Measurements from ENCODE around the gene P3H2.

Gene P3H2

DNA sequence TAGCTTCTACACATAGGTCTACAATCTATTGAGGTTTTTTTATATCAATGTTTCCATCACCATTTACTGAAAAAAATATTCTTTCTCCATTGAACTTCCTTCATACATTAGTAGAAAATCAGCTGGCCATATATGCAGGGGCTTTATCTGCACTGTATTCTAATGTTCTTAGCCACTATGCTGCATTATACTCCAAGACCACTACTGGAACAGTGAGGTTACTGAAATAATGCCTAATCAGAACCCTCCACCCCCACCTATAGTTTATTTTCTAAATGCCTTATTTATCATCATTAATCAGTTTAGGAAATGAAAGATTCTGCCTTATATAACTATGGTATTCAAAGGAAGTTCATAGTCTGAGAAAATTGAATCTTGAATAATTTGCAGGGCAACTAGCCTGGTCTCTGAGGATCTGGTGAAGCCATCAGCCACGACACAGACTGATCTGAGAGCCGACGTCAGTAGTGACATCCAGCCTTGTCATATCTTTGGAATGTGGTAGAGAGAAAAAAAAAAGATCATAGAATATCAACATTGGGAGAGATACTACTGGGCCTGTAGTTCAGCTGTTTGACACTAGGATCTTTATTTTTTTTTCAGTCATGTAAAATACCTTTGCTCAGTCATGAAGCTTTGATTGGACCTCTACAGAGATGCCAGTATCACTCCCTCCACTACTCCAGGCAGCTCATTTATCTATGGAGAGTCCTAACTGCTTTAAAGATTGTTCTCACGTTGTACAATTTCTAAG is 66.6 kb downstream of the P3H2 start:
- DNase-seq (ENCODE audit: low spot score) = no peak

DNA sequence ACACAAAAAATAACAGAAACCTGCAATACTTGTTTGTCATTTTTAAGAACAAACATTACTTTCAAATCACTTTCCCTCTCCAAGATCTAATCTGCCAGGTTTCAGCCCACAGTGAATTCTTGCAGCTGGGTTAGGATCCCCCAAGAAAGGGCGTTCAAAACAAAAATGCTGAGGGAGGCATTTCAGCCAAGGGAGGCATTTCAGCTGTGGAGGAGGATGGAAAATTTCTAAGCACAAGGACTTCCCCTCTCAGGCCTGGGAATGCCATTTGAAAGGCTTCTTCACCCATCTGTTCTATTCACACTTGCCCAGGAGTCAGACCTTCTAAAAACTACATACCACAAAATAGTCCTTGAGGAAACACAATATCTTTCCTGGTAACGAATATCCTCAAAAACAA is 69.1 kb downstream of the P3H2 start:
- peak; percentile 36 for DNase-seq (ENCODE audit: low spot score)

DNA sequence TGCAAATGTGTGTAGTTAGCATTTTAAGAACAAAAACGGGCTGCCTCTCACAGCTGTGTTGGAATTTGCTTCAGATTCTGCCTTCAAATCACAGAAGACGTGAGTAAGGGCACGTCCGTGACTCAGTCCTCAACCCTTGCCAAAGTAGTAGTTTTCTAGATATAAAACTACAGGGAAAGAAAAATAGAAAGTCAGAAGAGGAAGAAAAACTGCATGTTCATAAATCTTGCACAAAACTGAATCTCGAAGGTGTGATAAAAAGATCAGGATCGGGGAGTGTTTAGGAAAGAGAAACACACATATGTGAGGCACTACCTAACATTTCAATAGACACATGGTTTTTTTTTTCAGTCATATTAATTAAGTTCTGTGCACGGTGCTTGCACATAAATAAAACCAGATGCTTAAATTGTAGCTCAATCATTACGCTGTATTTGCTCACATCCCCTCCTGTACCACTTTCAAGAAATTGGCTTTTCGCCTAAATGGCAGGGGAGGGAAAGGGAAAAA is 71.7 kb downstream of the P3H2 start:
- no peak for DNase-seq (ENCODE audit: low spot score)

DNA sequence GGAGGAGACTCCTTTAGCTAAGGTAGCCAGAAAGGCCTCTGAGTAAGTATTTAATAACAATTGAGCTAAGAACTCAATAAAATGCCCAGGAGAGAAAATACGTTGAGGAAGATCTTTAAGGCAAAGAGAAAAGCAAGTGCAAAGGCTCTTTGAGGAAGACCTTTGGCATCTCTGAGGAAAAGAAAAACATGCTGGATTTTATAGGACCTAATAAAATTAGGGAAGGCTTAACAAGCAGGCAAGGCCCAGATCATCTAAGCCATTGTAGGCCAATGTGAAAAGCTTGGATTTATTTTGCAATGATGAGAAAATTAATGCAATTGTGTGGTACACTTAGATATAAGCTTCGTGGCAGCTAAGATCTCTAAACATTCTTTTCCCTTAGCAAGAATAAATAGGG is 75.7 kb downstream of the P3H2 start:
- DNase-seq (ENCODE audit: low spot score) = no peak

DNA sequence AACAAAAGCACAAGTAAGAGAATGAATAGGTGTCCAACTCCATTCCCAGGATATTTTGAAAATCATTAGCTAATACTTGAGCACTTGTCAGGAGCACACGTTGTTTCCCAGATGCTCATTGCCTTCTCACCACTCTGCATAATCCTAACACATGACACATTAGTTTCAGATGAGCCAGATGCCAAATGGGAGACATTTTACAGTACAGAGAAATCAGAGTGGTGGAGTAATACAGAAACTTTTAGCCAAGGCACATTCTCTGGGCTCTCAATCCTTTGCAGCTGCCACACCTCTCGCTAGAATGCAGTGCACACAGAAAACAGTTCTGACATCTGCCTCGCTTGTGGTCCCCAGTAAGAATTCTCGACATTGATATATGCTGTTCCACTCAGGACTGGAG is 76.6 kb downstream of the P3H2 start:
- no peak for DNase-seq (ENCODE audit: low spot score)

DNA sequence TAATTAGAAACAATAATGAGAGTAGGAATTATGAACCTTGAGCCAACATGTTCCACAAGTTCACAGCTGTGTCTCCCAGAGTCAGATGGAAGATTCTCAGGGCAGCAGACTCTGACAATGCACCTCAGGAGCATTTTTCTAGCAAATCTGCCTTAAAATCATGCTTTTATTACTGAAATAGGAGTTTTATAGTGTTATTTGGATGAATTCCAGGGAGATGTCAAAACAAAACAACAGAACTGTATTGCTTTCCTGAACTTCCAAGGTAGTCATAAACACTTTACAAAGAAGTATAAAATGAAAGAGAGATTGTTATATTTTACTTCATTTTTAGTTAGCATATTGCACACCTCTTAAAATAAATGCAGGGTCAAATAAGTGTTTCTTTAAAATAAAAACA is 77.0 kb downstream of the P3H2 start:
- no peak for DNase-seq (ENCODE audit: low spot score)

DNA sequence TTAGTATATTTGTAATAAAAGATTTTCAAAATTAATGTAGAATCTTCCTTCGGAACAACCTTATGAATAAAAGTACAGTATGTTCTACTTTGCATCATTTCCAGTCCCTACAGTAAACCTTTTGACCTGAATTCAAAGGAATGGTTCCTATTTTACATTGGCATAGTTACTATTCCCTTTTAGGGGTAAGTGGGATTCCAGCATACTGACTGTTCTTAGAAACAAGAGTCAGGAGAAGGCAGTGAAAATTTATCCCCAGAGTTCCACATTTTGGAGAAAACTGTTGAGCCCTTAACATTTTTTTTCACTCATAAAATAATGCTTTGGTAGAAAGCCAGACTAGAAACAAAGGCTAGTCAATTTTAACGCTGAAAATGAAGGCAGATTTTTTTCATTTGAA is 78.1 kb downstream of the P3H2 start:
- no peak for DNase-seq (ENCODE audit: low spot score)

DNA sequence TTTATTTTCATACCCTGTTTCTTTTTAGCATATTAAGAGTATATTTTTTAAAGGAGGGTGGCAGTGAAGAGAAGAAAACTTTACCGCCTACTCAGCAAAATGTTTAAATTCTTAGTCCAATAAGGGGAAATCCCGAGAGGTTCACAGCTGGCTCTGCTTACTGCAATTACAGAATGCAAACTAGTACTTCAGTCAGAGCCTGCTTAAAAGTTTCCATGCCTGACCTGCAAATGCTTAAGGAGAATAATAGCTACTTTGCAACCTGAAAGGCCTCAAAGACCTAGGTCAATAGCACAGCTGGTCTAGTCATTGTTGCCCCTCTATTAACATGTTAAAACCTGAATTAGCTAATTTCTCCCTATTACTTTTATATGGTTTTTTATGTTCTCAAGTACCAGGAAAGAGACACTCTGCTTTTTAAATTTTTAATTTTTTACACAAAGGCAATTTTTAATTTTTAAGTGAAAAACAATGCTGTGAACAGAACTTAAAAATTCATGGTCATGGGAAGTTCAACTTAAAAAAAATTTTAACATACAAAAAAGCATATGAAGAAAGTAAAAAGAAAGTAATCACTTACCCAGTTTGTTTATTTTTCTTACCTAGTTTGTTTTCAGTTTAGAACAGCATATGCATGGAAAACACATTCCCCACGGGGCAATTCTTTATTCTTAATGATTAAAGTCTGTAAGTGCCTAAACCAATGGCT is 79.2 kb downstream of the P3H2 start:
- no peak for DNase-seq (ENCODE audit: low spot score)

DNA sequence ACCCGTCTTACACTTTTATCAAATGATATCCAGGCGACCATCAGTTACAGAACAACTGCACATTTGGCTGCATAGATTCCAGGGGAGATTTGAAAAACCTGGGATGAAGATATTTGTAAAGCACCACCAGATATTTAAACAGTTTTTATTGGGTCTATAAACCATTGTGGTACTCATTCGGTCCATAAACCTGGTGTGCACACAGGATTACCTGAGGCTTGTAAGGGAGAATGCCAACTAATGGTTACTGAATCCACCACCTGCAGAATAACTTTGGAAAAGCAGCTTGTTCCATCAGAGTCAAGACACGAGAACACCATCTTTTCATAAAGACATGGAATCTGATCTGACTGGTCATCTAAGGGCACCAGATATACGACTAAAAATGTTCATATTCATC is 80.6 kb downstream of the P3H2 start:
- no peak for DNase-seq (ENCODE audit: low spot score)

DNA sequence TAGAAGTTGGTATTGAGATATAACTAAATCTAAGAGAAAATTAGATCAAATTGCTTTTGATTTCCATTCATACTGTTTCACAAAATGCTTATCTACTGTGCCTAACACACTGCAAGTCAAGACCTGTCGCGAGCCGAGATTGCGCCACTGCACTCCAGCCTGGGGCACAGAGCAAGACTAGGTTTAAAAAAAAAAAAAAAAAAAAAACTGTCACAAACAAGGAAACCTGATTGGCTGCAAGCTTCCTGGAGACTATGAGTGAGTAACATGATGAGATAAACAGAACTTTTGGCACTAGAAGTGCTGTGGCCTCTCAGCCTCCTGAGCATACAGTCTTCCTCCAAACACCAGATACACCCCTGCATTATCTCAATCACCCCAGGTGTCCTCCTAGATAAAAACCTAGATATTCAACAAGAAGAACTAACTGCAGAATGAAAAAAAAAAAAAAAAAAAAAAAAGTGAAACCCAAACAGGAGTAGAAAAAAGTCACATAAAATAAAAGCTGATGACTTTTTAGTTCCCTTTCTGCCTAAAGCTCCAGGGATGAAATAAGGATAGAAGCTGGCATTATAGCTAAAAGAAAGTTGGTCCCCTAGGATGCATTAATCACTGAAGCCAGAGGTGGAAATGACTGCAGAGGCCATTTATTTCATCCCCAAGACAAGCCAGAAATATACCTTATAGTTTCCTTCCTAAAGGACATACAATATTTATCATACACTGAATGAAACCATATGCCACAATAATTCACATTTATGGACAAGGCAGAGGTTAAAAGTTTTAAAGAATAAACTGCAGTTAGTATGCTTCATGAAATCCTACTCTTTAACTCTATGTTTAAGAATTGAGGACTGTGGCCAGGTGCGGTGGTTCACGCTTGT is 82.4 kb downstream of the P3H2 start:
- no peak for DNase-seq (ENCODE audit: low spot score)

DNA sequence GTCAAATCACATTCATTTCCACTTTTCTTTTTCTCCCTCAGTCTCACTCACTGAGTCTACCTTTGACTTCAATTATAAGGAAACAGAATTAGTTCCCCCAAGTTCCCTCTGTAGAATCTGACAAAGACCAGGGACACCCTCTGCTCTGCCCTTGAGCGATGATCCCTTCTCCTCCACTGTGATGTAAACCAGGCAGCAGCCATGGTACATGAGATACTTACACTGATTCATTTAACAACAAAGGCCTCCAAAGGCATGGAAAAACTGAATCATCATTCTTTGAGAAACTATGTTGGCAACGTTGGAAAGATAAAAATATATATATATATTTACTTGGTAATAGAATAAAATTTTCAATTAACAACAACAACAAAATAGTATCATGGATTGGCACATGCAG is 84.1 kb downstream of the P3H2 start:
- no peak for DNase-seq (ENCODE audit: low spot score)

DNA sequence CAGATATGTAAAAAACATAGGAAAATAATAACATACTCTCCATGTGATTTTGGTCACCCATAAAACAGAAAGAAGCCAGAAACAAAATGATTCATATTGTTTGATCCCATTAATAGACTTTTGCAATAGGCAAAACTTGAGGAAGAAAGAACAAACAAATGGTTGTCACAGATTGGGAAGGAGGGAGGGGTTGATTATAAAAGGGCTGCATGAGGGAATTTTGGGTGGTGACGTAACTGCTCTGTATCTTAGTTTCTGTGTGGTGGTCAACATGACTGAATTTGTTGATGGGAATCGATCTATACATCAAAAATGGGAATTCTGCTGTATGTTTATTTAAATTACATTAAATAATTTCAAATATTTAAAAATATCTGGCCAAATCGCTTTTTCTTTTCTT is 86.3 kb downstream of the P3H2 start:
- DNase-seq (ENCODE audit: low spot score) = no peak

DNA sequence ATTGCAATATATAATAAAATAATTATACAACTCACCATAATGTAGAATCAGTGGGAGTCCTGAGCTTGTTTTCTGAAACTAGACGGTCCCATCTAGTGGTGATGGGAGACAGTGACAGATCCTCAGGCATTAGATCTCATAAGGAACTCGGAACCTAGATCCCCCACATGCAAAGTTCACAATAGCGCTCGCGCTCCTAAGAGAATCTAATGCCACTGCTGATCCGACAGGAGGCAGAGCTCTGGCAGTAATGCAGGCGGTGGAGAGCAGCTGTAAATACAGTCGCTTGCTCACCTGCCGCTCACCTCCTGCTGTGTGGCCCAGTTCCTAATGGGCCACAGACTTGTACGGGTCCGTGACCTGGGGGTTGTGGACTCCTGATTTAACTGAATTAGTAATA is 87.8 kb downstream of the P3H2 start:
- DNase-seq (ENCODE audit: low spot score) = no peak

DNA sequence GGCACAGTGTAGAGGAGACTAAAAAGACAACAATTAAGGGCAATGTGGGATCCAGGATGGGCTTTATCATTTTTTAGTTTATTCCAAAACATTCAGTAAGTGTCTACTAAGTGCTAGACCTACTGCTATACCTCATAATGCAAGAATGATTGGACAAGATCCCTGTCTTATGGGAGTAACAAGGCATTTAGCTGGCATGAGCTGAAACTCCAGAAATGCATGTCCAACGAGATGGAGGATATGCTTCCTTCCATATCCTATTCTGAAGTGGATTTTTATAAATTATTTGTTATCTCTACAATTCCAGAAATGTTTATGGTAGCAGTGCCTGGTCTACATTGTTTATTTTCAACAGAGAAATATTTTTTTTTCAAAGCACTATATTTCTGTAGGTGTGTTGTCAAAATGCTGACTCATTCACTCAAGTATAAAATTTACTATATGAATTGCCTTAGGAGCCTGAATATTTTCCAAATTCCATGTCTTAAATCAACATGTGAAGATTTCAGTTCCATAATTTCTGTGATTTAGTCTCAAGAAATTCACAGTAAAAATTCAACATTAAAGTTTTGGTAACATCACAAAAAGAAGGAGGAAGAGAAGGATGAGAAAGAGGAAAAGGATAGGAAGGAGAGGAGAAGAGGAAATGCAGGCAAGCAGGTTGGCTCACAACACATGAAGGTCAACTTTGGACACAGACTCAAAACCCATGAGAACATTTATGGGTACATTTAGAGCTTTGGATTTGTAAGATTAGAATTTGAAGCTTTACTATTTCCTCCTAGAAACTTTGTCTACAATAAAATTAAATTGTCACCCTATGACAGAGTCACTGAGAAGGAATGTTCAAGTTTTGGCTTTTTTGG is 88.6 kb downstream of the P3H2 start:
- DNase-seq (ENCODE audit: low spot score) = no peak

DNA sequence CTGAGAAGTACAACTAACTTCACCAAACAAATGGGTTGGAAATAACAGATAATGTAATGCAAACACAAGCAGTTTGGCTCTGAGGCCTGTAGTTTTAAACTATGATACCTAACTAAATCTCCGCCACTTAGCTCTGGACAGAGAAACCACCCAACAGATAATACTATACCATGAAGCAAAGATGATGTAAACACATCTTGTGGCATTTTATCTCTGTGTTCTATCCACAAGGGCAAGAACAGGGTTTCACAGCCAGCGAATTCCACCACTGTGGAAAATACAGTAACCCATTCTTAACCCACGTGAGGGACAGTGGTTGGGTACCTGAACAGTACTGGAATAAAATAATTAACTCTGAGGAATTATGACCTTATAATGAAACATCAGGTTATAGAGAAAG is 93.6 kb downstream of the P3H2 start:
- no peak for DNase-seq (ENCODE audit: low spot score)

DNA sequence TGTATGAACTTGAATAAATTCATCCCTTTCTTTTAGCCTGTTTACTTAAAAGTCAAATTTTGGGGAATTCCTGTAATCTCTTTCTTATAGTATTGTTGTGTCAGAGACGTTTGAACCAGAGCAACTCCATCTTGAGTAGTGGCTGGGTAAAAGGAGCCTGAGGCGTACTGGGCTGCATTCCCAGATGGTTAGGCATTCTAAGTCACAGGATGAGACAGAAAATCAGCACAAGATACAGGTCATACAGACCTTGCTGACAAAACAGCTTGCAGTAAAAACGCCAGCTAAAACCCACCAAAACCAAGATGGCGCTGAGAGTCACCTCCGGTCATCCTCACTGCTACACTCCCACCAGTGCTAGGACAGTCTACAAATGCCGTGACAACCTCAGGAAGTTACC is 94.5 kb downstream of the P3H2 start:
- DNase-seq (ENCODE audit: low spot score) = no peak

DNA sequence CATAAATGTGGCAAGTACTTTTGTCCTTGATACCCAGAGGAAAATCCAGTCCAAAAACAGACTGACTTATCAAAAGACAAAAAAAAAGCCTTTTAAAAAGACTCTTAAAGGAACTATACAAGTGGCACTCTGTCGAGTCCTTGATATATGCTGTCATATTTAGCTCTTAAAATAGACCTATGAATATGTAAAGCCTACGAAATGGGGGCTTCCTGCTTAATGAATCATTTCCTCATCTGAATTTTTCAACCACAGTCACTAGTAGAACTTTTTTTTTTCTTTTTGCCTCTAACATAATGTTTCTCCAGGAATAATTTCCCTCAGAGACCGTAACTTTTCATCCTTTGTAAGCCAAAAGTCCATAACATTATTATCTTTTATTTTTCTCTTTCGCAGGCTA is 95.8 kb downstream of the P3H2 start:
- no peak for DNase-seq (ENCODE audit: low spot score)

DNA sequence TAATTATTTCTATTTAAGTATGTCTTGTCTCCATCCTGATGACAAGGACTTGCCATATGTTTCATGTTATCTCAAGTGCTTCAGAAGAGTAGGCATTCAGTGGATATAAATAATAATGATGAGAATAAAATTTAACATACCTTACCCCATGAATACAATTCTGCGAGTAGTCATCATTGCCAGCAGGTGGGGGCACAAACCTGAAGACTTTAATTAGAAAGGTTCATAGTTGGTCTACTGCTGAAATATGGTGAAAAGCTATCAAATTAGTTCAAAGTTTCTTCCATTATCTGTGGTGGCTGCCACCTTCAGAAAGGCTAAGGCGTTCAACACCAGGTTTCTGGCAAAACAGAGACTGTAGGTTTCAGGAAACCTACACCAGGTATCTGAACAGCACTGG is 100.9 kb downstream of the P3H2 start:
- no peak for DNase-seq (ENCODE audit: low spot score)

DNA sequence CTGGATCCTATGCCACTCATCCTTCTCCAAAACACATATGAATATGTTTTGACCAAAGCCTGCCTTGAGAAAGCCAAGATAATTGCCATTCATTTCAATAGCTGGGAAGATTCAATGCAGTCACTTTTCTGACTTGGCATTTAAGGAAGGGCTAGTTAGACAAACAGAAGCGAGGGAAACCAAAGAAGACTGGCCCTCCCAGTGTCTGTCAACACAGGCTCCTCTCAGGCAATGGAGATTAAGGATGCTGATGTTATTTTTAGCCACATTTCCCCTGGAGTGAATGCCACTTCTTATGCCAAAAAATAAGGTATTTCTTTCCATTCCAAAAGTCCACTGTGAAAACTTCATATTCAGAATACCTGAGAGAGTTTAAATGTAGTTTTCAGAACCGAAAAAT is 101.7 kb downstream of the P3H2 start:
- DNase-seq (ENCODE audit: low spot score) = no peak

DNA sequence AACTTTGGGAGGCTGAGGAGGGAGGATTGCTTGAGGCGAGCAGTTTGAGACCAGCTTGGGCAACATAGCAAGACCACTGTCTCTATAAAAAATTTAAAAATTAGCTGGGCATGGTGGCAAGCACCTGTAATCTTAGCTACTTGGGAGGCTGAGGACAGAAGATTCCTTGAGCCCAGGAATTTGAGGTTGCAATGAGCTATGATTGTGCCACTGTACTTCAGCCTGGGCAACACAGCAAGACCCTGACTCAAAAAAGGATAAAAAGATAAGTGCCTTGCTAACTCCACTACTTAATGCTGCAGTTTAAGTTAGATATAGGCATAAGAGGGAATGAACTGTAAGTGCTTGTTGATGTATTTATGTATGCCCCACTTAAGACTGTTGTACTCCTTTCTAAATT is 102.2 kb downstream of the P3H2 start:
- DNase-seq (ENCODE audit: low spot score) = no peak

DNA sequence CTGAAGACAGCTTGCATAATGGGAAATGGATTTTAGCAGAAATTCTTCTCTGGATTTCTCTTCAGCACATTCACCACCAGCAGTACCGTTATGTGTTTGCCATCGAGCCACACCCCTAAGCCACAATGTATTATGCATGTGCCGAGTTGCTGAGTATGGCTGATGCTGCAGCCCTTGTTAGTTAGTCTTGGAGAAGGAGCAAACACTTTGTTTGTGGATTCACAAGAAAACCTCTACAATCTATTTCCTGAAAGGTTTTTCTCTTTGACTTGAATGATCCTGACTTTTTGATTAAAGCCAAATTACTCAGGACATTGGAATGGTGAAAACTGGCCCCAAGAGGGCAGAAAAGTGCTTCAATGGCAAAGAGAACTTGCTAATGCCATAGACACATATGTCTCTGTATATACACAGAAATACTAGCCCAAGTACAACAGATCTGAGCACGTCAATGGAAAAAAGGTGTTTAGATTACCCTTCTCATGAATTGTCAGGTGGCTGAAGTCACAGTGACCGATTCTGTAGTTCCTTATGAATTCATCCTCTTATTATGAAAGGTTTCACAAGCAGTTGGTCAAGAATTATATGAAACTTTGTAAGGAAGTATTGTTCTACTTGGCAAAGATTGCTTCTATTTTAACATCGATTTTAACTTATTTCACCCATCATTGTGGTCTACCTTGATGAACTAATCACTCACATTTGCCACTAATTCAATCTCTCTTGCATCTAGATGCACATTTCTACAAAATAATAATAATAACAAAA is 103.0 kb downstream of the P3H2 start:
- DNase-seq (ENCODE audit: low spot score) = peak; percentile 82
